Stomach (tissue), 4 donors: ENCODE results near the gene SYT6.

Experiments
- POLR2A ChIP-seq, 4 donors: fragments of 450-650 bp; IDR thresholded peaks; one replicate each; pipeline ENCODE4 v1.6.1; 2016; ENCODE audit warnings: antibody characterized with exemption in 4 of 4, control low read depth in 2 of 4, mild to moderate bottlenecking in 1 of 4, moderate library complexity in 1 of 4
- POLR2AphosphoS5 ChIP-seq, 3 donors: sonication (generic); formaldehyde crosslinking; IDR thresholded peaks; one replicate each; pipeline ENCODE4 v1.6.1; 2016; ENCODE audit warnings: antibody characterized with exemption in 3 of 3

DNA sequence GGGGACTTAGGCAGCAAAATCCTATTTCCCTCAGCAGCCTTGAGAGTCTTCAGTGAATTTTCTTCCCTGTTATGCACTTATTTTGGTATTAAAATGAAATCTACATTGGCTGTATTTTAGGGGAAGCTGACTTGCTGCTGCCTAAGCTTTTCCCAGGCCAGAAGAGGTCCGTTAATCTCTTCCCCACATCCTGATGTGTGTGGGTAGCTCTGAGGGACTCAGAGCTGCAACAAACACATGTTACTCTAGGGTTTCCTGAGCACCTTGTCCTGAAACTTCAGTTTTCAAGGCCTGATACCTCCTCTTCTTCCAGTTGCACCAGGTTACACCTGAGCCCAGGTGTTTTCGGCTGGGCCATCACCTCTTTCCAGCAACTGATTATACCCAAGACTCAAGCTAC is 51.5 kb downstream of the SYT6 start:
- TF ChIP-seq POLR2AphosphoS5 (IDR thresholded peaks at IDR 0.05) (no peak), POLR2A (IDR thresholded peaks at IDR 0.05) (no peak)
